OCI-LY3 (cell line): ENCODE measurements around the gene KIF23.

ENCODE experiments used
- EZH2phosphoT487 ChIP-seq: fragments of 200-600 bp; shearing (Covaris generic); IDR thresholded peaks from 2 replicates; pipeline ENCODE4 v1.6.1; 2018; ENCODE audit warnings: antibody characterized with exemption, mixed run types, low read depth
- TF ChIP-seq, protein P1 (sequence below): fragments of 200-600, 300-600 bp; sonication (generic); IDR thresholded peaks from 2 replicates; pipeline ENCODE4 v1.5.1; 2014; ENCODE audit warnings: antibody characterized with exemption, low read length, low read depth

DNA sequence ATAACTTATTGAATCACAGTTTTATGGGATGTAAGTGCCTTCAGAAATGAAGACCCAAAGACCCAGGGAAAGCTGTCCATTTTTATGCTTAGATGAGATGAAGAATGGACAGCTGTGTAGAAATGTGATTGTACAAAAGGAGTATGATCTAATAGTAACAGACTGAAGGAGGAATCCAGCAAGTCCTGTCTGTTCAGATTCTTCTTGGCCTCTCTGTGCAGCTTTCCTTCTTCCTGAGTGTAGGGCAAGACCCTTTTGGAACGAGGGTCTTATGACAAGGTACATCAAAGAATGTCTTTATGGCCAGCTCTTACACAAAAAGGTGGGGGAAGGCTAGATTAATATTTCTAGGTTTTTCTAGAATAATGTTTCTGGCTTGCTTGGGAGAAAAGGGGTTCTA, 1.4 kb upstream of the KIF23 start:
- TF ChIP-seq, protein P1, sequence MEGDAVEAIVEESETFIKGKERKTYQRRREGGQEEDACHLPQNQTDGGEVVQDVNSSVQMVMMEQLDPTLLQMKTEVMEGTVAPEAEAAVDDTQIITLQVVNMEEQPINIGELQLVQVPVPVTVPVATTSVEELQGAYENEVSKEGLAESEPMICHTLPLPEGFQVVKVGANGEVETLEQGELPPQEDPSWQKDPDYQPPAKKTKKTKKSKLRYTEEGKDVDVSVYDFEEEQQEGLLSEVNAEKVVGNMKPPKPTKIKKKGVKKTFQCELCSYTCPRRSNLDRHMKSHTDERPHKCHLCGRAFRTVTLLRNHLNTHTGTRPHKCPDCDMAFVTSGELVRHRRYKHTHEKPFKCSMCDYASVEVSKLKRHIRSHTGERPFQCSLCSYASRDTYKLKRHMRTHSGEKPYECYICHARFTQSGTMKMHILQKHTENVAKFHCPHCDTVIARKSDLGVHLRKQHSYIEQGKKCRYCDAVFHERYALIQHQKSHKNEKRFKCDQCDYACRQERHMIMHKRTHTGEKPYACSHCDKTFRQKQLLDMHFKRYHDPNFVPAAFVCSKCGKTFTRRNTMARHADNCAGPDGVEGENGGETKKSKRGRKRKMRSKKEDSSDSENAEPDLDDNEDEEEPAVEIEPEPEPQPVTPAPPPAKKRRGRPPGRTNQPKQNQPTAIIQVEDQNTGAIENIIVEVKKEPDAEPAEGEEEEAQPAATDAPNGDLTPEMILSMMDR = no peak
- no peak for TF ChIP-seq EZH2phosphoT487
